SK-N-MC (cell line): ENCODE measurements around the gene SNRNP40.

ENCODE experiments used
- DNase-seq: peaks from one replicate; pipeline ENCODE4 v3.0.0-alpha.2; 2011; ENCODE audit warnings: low read depth, low spot score
- H3K27ac ChIP-seq: fragments of 200-600 bp; sonication (generic); 2 replicates; pipeline ENCODE4 v1.5.1; 2016; ENCODE audit warnings: mixed run types
- H3K36me3 ChIP-seq: fragments of 200-600 bp; sonication (generic); 2 replicates; pipeline ENCODE4 v1.6.1; 2017; ENCODE audit warnings: antibody characterized with exemption, low read length, mixed read lengths; ENCODE audit not compliant: insufficient read depth
- H3K4me3 ChIP-seq: fragments of 200-600 bp; sonication (generic); 2 replicates; pipeline ENCODE4 v1.5.1; 2016
- H3K9ac ChIP-seq: fragments of 200-600 bp; sonication (generic); 2 replicates; pipeline ENCODE4 v1.8.0; 2017; ENCODE audit warnings: mixed run types, mixed read lengths; ENCODE audit not compliant: insufficient read length
- H3K9me3 ChIP-seq: fragments of 200-600 bp; sonication (generic); 2 replicates; pipeline ENCODE4 v1.6.1; 2017; ENCODE audit warnings: low read depth, mild to moderate bottlenecking, antibody characterized with exemption, low read length, moderate library complexity, mixed read lengths
- EZH2 ChIP-seq: fragments of 200-600 bp; sonication (generic); IDR thresholded peaks from one replicate; pipeline ENCODE4 v1.6.1; 2017; ENCODE audit warnings: antibody characterized with exemption
- FOXP2 ChIP-seq: optimal IDR thresholded peaks from 2 replicates; pipeline ENCODE3; 2011; ENCODE audit warnings: mild to moderate bottlenecking, moderate library complexity; ENCODE audit not compliant: insufficient read depth; ENCODE audit errors: extremely low read length, control extremely low read depth
- POLR2AphosphoS5 ChIP-seq: IDR thresholded peaks from 2 replicates; pipeline ENCODE4 v1.6.1; 2012; ENCODE audit warnings: mild to moderate bottlenecking, low read depth, low read length, borderline replicate concordance

The SNRNP40 gene

DNA sequence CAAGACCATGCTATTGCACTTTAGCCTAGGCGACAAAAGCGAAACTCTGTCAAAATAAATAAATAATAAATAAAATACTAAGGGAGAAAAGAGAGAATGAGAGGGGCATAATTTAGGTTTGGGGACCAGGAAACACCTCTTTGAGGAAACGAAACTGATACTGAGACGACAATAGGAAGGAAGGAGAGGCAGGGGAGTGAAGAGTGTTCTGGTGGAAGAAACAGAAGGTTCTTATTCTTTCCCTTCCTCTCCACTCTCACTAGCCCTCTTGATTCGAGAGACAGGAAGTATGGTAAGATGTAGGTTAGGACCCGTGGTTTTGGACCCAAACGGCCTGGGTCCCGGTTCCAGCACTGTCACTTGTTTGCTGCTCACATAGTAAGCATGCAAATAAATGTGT, 55.3 kb downstream of the SNRNP40 start:
- Histone ChIP-seq H3K36me3 (no peaks in the 10 kb centered on the region), H3K9ac (no peak overlapping the region), H3K9me3 (no peaks in the 10 kb centered on the region), H3K4me3 (no peak overlapping the region), H3K27ac (no peak overlapping the region)
- TF ChIP-seq EZH2, result no peak
- no peak for TF ChIP-seq FOXP2
- no peak for TF ChIP-seq POLR2AphosphoS5
- no peak for DNase-seq

DNA sequence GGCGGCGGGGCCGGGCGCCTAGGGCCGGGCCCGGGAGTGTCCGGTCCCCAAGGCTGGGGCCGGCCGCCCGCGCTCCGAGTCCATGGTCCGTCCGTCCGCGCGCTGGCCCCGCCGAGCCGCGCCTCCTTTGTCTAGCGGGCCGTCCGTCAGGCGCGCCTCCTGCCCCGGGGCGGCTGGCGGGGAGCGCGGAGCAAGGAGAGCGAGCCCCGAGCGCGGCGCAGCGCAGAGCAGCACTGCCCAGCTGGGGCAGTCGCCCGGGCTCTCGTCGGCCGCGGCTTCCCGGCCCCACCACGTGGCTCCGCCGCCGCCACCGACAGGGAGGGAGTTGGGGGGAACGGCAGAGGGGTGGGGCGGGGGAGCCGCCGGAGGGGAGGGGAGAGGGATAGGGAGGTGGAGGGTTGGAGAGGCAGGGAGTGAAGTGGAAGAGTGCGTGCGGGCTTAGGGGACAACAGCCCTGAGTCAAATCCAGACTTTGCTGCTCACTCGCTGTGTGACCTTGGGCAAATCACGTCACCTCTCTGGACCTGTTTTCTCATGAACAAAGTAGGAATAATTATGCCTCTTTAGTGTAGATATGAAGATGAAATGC, 56.8 kb downstream of the SNRNP40 start, which contains the start of gene NKAIN1:
Gene NKAIN1, minus strand, starts transcription at position 235 of the 589 bp plus-strand sequence. CDS start 340 bp downstream, outside the sequence.
- H3K9ac ChIP-seq, result no peak within 1 kb of the TSS
- TF ChIP-seq FOXP2 (no peak), POLR2AphosphoS5 (no peak), EZH2 (no peak)
- no peaks in the 10 kb centered on the region for H3K9me3 ChIP-seq
- H3K27ac ChIP-seq, result no peak within 1 kb of the TSS
- no peaks in the 10 kb centered on the region for H3K36me3 ChIP-seq
- H3K4me3 ChIP-seq, result peak within 1 kb of the TSS; percentile 64
- DNase-seq, result no peak

DNA sequence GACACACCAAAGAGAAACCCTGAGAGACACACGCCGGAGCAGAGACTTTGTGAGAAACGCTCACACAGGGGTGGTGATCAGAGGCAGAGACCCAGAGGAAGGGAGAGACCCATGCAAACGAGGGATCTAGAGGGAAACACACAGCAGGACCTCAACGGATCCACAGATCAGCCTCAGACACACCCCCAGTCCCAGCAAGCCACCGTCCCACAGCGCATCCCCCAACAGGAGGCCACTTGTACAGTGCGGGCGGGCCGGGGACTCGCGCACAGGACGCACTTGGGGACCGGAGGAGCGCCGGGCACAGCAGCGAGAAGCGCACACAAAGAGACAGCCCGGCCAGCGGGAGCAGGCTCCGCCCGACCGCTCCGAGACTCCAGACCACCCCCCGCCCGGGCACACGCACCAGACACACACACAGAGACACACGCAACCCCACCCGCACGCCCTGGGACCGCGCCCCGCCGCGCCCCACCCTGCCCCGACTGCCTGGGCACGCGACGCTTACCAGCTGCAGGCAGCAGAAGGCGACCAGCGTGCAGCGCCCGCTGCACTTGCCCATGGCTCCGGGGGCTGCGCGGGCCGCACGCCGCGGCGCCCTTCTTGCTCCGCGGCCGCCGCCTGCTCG, 57.5 kb downstream of the SNRNP40 start:
- H3K4me3 ChIP-seq, result peak overlapping the region; percentile 53
- H3K36me3 ChIP-seq, result no peaks in the 10 kb centered on the region
- no peaks in the 10 kb centered on the region for H3K9me3 ChIP-seq
- DNase-seq, result no peak
- no peak for TF ChIP-seq FOXP2
- TF ChIP-seq POLR2AphosphoS5, result no peak
- no peak for TF ChIP-seq EZH2
- H3K9ac ChIP-seq, result no peak overlapping the region
- no peak overlapping the region for H3K27ac ChIP-seq

DNA sequence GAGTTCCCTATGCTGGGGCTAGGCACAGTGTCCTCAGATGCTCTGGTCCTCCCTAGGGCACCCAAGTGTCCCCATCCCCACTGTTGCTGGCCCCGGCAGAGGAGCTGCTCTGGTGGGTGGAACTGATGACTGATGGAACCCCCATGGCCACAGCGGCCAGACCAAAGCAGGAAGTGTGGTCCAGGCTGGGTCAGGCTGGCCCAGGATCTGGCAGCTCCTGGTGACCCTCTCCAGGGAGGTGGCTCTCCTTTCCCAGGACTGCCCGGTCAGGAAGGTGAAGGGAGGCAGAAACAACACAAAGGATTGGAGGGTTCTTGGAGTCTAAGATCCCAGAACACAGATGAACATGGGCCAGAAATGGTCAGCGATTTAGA, 58.0 kb downstream of the SNRNP40 start:
- H3K9me3 ChIP-seq, result no peaks in the 10 kb centered on the region
- no peak overlapping the region for H3K4me3 ChIP-seq
- no peaks in the 10 kb centered on the region for H3K36me3 ChIP-seq

GRCh38 chr1:31234870-31235269, 61.7 kb downstream of the SNRNP40 start:
- Histone ChIP-seq H3K36me3 (no peaks in the 10 kb centered on the region), H3K4me3 (no peak overlapping the region), H3K9me3 (no peaks in the 10 kb centered on the region), H3K27ac (no peak overlapping the region), H3K9ac (no peak overlapping the region)
- DNase-seq, result no peak
- no peak for TF ChIP-seq POLR2AphosphoS5
- TF ChIP-seq EZH2, result no peak
- no peak for TF ChIP-seq FOXP2

More for the DNA sequence above, 58.0 kb downstream of the SNRNP40 start:
- Histone ChIP-seq H3K27ac (no peak overlapping the region), H3K9ac (no peak overlapping the region)
- TF ChIP-seq POLR2AphosphoS5, result no peak
- no peak for TF ChIP-seq EZH2
- TF ChIP-seq FOXP2, result no peak
- no peak for DNase-seq

- Histone ChIP-seq H3K36me3 (no peaks in the 10 kb centered on the region), H3K9me3 (no peaks in the 10 kb centered on the region), H3K9ac (no peak overlapping the region), H3K4me3 (no peak overlapping the region), H3K27ac (no peak overlapping the region)
- no peak for TF ChIP-seq EZH2
- DNase-seq, result no peak
Observed at GRCh38 chr1:31234123-31234708, 62.4 kb downstream of the SNRNP40 start.

- H3K4me3 ChIP-seq, result no peak overlapping the region
- DNase-seq, result no peak
- no peak overlapping the region for H3K9ac ChIP-seq
- H3K9me3 ChIP-seq, result no peaks in the 10 kb centered on the region
- TF ChIP-seq POLR2AphosphoS5 (no peak), FOXP2 (no peak), EZH2 (no peak)
- no peaks in the 10 kb centered on the region for H3K36me3 ChIP-seq
- no peak overlapping the region for H3K27ac ChIP-seq
Observed at GRCh38 chr1:31232689-31233088, 63.9 kb downstream of the SNRNP40 start.

GRCh38 chr1:31231802-31232201, 64.8 kb downstream of the SNRNP40 start:
- DNase-seq, result no peak
- Histone ChIP-seq H3K9ac (no peak overlapping the region), H3K27ac (no peak overlapping the region), H3K4me3 (no peak overlapping the region), H3K36me3 (no peaks in the 10 kb centered on the region), H3K9me3 (no peaks in the 10 kb centered on the region)
- no peak for TF ChIP-seq EZH2
- no peak for TF ChIP-seq POLR2AphosphoS5
- TF ChIP-seq FOXP2, result no peak
